Measurements from ENCODE around the gene TBC1D7.
"Not testable (repeated sequence)": the region's sequence is repeated elsewhere in the genome, so short reads cannot be mapped to it uniquely, and the experiment has no call there.

Gene TBC1D7

GRCh38 chr6:13355999-13356785 is 27.9 kb upstream of the TBC1D7 start:
- no peak for DNase-seq (ENCODE audit: low spot score)

GRCh38 chr6:13355043-13355945 is 27.0 kb upstream of the TBC1D7 start:
- no peak for DNase-seq (ENCODE audit: low spot score)

- peak; percentile 29 for DNase-seq (ENCODE audit: low spot score)
These were observed 26.1 kb upstream of the TBC1D7 start for GRCh38 chr6:13354331-13355042.

- DNase-seq (ENCODE audit: low spot score), result no peak
These were observed 23.8 kb upstream of the TBC1D7 start for GRCh38 chr6:13352165-13352564.

- no peak for DNase-seq (ENCODE audit: low spot score)
These were observed 22.9 kb upstream of the TBC1D7 start for GRCh38 chr6:13351271-13351670.

GRCh38 chr6:13349811-13350506 is 21.6 kb upstream of the TBC1D7 start:
- no peak for DNase-seq (ENCODE audit: low spot score)

- DNase-seq (ENCODE audit: low spot score), result no peak
These were observed 20.2 kb upstream of the TBC1D7 start for GRCh38 chr6:13348334-13349113.

GRCh38 chr6:13346245-13346644 is 17.9 kb upstream of the TBC1D7 start:
- DNase-seq (ENCODE audit: low spot score), result no peak

- DNase-seq (ENCODE audit: low spot score), result no peak
These were observed 14.2 kb upstream of the TBC1D7 start for GRCh38 chr6:13342414-13343019.

GRCh38 chr6:13339863-13340630 is 11.7 kb upstream of the TBC1D7 start:
- no peak for DNase-seq (ENCODE audit: low spot score)

GRCh38 chr6:13338038-13338437 is 9.7 kb upstream of the TBC1D7 start:
- no peak for DNase-seq (ENCODE audit: low spot score)

- DNase-seq (ENCODE audit: low spot score), result peak; percentile 66
These were observed 8.2 kb upstream of the TBC1D7 start for GRCh38 chr6:13336553-13336952.

- DNase-seq (ENCODE audit: low spot score), result no peak
These were observed 6.6 kb upstream of the TBC1D7 start for GRCh38 chr6:13334953-13335352.

GRCh38 chr6:13332349-13332706 is 4.0 kb upstream of the TBC1D7 start:
- no peak for DNase-seq (ENCODE audit: low spot score)

GRCh38 chr6:13331516-13332348 is 3.4 kb upstream of the TBC1D7 start:
- DNase-seq (ENCODE audit: low spot score), result no peak

GRCh38 chr6:13328875-13329183 is 492 bp upstream of the TBC1D7 start:
- no peak for DNase-seq (ENCODE audit: low spot score)

GRCh38 chr6:13327691-13328075 is 654 bp downstream of the TBC1D7 start:
- DNase-seq (ENCODE audit: low spot score), result no peak

- DNase-seq (ENCODE audit: low spot score), result not testable (repeated sequence)
These were observed 2.2 kb downstream of the TBC1D7 start for GRCh38 chr6:13326031-13326586.

All from putamen (tissue), 1 donor.